HG02623 (cell line): Measurements from ENCODE around the gene PCBP2.
"Not testable (repeated sequence)": the region's sequence is repeated elsewhere in the genome, so short reads cannot be mapped to it uniquely, and the experiment has no call there.

Experiments used
- ATAC-seq: cut with Tn5 transposase; IDR thresholded peaks from one replicate; pipeline ENCODE4 v1.9.1; 2021; ENCODE audit warnings: moderate library complexity; ENCODE audit not compliant: unreplicated experiment

The PCBP2 gene

GRCh38 chr12:53472056-53472582 lies 20.2 kb downstream of the PCBP2 start:
- no peak for ATAC-seq

- no peak for ATAC-seq
Measured at GRCh38 chr12:53474077-53474476, 22.2 kb downstream of the PCBP2 start.

- ATAC-seq, result no peak
Measured at GRCh38 chr12:53474819-53475218, 22.9 kb downstream of the PCBP2 start.

GRCh38 chr12:53476769-53477209 lies 24.9 kb downstream of the PCBP2 start:
- ATAC-seq, result no peak

GRCh38 chr12:53478865-53479264 lies 27.0 kb downstream of the PCBP2 start:
- no peak for ATAC-seq

- ATAC-seq, result no peak
Measured at GRCh38 chr12:53479331-53479730, 27.4 kb downstream of the PCBP2 start.

- no peak for ATAC-seq
Measured at GRCh38 chr12:53480491-53481442, 28.9 kb downstream of the PCBP2 start.

- not testable (repeated sequence) for ATAC-seq
Measured at GRCh38 chr12:53481458-53481857, 29.6 kb downstream of the PCBP2 start.

GRCh38 chr12:53481939-53482586 lies 30.2 kb downstream of the PCBP2 start:
- ATAC-seq, result no peak

GRCh38 chr12:53482626-53483168 lies 30.8 kb downstream of the PCBP2 start:
- ATAC-seq, result no peak

GRCh38 chr12:53483225-53483978 lies 31.5 kb downstream of the PCBP2 start:
- ATAC-seq, result no peak

- no peak for ATAC-seq
Measured at GRCh38 chr12:53483979-53484377, 32.1 kb downstream of the PCBP2 start.

- no peak for ATAC-seq
Measured at GRCh38 chr12:53484686-53485575, 33.0 kb downstream of the PCBP2 start.

- ATAC-seq, result no peak
Measured at GRCh38 chr12:53485955-53486735, 34.2 kb downstream of the PCBP2 start.

GRCh38 chr12:53486736-53487487 lies 35.0 kb downstream of the PCBP2 start:
- ATAC-seq, result no peak

- no peak for ATAC-seq
Measured at GRCh38 chr12:53489242-53489864, 37.5 kb downstream of the PCBP2 start.

GRCh38 chr12:53492188-53492587 lies 40.3 kb downstream of the PCBP2 start:
- ATAC-seq, result no peak
